Neural cell (in vitro differentiated cells): ENCODE data around the gene RXFP2. TPM values are rescaled to one million over a fixed set of nuclear protein-coding genes. Genes with fewer than 3 reads are reported as not detected.

Source experiments
- H2AFZ ChIP-seq: fragments of 200-600, 300-800 bp; sonication (generic), shearing (Covaris generic); 2 replicates; pipeline ENCODE4 v1.6.0; 2014; ENCODE audit warnings: low read depth, mild to moderate bottlenecking, antibody characterized with exemption, low read length, moderate library complexity
- H3F3A ChIP-seq: fragments of 200-600 bp; shearing (Covaris generic); 2 replicates; pipeline ENCODE4 v1.6.1; 2016; ENCODE audit warnings: mild to moderate bottlenecking, moderate library complexity, mixed read lengths, antibody characterized with exemption, low read length; ENCODE audit not compliant: insufficient read depth, poor library complexity, severe bottlenecking
- H3K27ac ChIP-seq: fragments of 200-600, 300-800 bp; sonication (generic), shearing (Covaris generic); 2 replicates; pipeline ENCODE4 v1.5.1; 2014; ENCODE audit warnings: mild to moderate bottlenecking, low read length, moderate library complexity
- H3K27me3 ChIP-seq: fragments of 300-800, 200-600 bp; sonication (generic), shearing (Covaris generic); 2 replicates; pipeline ENCODE4 v1.6.0; 2014; ENCODE audit warnings: mild to moderate bottlenecking, low read depth, low read length, moderate library complexity; ENCODE audit not compliant: insufficient read depth
- H3K36me3 ChIP-seq: fragments of 300-800, 200-600 bp; sonication (generic), shearing (Covaris generic); 2 replicates; pipeline ENCODE4 v1.5.1; 2014; ENCODE audit warnings: mild to moderate bottlenecking, antibody characterized with exemption, low read length, moderate library complexity; ENCODE audit not compliant: insufficient read depth
- H3K4me2 ChIP-seq: fragments of 300-800, 200-600 bp; sonication (generic), shearing (Covaris generic); 2 replicates; pipeline ENCODE4 v1.6.0; 2014; ENCODE audit warnings: mild to moderate bottlenecking, low read length
- H3K4me3 ChIP-seq: fragments of 300-800, 200-600 bp; sonication (generic), shearing (Covaris generic); 2 replicates; pipeline ENCODE4 v1.5.1; 2014; ENCODE audit warnings: mild to moderate bottlenecking, low read length, moderate library complexity
- H3K79me2 ChIP-seq: fragments of 200-600 bp; shearing (Covaris generic); replicated peaks from 2 replicates; pipeline ENCODE4 v1.6.0; 2014; ENCODE audit warnings: mild to moderate bottlenecking, low read length, moderate library complexity; ENCODE audit not compliant: insufficient read depth
- H3K9ac ChIP-seq: fragments of 300-800, 200-600 bp; sonication (generic), shearing (Covaris generic); 2 replicates; pipeline ENCODE4 v1.6.1; 2016; ENCODE audit warnings: mild to moderate bottlenecking, low read length, mixed read lengths
- H3K9me2 ChIP-seq: fragments of 200-600 bp; shearing (Covaris generic); 2 replicates; pipeline ENCODE4 v1.6.1; 2016; ENCODE audit warnings: mild to moderate bottlenecking, low read length, mixed read lengths; ENCODE audit not compliant: insufficient read depth
- H3K9me3 ChIP-seq: fragments of 200-600, 300-800 bp; sonication (generic), shearing (Covaris generic); 2 replicates; pipeline ENCODE4 v1.6.1; 2016; ENCODE audit warnings: mild to moderate bottlenecking, mixed run types, low read length, moderate library complexity, mixed read lengths
- H4K20me1 ChIP-seq: fragments of 200-600 bp; shearing (Covaris generic); 2 replicates; pipeline ENCODE4 v1.6.1; 2016; ENCODE audit warnings: mild to moderate bottlenecking, mixed run types; ENCODE audit not compliant: insufficient read depth
- EP300 ChIP-seq: fragments of 450-650 bp; conservative IDR thresholded peaks from 2 replicates; pipeline ENCODE4 v1.6.1; 2014; ENCODE audit warnings: antibody characterized with exemption, mild to moderate bottlenecking, moderate library complexity; ENCODE audit not compliant: poor library complexity, severe bottlenecking
- EZH2 ChIP-seq: fragments of 200-600, 300-800 bp; shearing (Covaris generic), sonication (generic); IDR thresholded peaks from 2 replicates; pipeline ENCODE4 v1.6.1; 2014; ENCODE audit warnings: antibody characterized with exemption, low read length, borderline replicate concordance, mild to moderate bottlenecking; ENCODE audit not compliant: insufficient read depth, poor library complexity, severe bottlenecking
- MXI1 ChIP-seq: fragments of 450-650 bp; conservative IDR thresholded peaks from 2 replicates; pipeline ENCODE4 v1.6.1; 2014; ENCODE audit warnings: antibody characterized with exemption, mild to moderate bottlenecking; ENCODE audit not compliant: poor library complexity, severe bottlenecking
- POLR2AphosphoS5 ChIP-seq: IDR thresholded peaks from 2 replicates; pipeline ENCODE4 v1.6.1; 2012
- RAD21 ChIP-seq: fragments of 450-650 bp; conservative IDR thresholded peaks from 2 replicates; pipeline ENCODE4 v1.6.1; 2014; ENCODE audit warnings: antibody characterized with exemption, mild to moderate bottlenecking, moderate library complexity
- SMC3 ChIP-seq: fragments of 450-650 bp; conservative IDR thresholded peaks from 2 replicates; pipeline ENCODE4 v1.6.1; 2014; ENCODE audit warnings: antibody characterized with exemption, mild to moderate bottlenecking, moderate library complexity; ENCODE audit not compliant: poor library complexity
- TAF1 ChIP-seq: IDR thresholded peaks from 2 replicates; pipeline ENCODE4 v1.6.1; 2012; ENCODE audit warnings: low read depth
- polyA plus RNA-seq: library from polyadenylated mRNA; depleted of rRNA; stranded (reverse); fragments of >200 nt; gene quantifications from 2 replicates; pipeline ENCODE4 v1.2.3, GENCODE V29; 2014
- TF ChIP-seq, protein P1 (sequence below): IDR thresholded peaks from 2 replicates; pipeline ENCODE4 v1.6.1; 2012; ENCODE audit warnings: borderline replicate concordance
- TF ChIP-seq, protein P2 (sequence below): fragments of 450-650 bp; IDR thresholded peaks from 2 replicates; pipeline ENCODE4 v1.5.1; 2014; ENCODE audit warnings: antibody characterized with exemption, mild to moderate bottlenecking, moderate library complexity; ENCODE audit not compliant: poor library complexity, severe bottlenecking

RXFP2 gene
- polyA plus RNA-seq, 1 donor from 2014 or later = not detected

DNA sequence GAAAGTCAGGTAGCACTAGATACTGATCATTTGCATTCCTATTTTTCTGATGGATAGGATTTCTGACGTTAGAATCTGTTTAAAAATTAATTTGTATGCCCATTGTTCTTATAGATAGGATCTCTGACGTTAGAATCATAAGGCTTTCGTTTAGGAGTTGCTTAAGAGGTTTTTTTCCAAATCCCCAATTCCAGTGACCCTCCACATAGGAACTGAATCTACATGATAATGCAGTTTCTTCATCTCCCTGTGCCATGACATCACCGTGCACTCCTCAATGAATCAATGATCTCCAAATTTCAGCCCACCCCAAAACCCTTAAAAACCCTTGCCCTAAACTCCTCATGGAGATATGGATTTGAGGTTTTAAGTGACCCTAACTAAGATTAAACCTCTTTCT lies 87.2 kb downstream of the RXFP2 start:
- Histone ChIP-seq H3K36me3 (no peaks in the 10 kb centered on the region), H3K27ac (no peak overlapping the region), H3F3A (no peaks in the 10 kb centered on the region), H3K79me2 (no peaks in the 10 kb centered on the region), H3K9me2 (no peaks in the 10 kb centered on the region), H3K9me3 (no peaks in the 10 kb centered on the region), H3K4me3 (no peak overlapping the region), H2AFZ (no peak overlapping the region), H3K4me2 (no peak overlapping the region), H3K27me3 (no peaks in the 10 kb centered on the region), H3K9ac (no peak overlapping the region), H4K20me1 (no peaks in the 10 kb centered on the region)
- TF ChIP-seq SMC3 (no peak), RAD21 (no peak), TAF1 (no peak), EP300 (no peak), POLR2AphosphoS5 (no peak), MXI1 (no peak), EZH2 (no peak)
- TF ChIP-seq, protein P1, sequence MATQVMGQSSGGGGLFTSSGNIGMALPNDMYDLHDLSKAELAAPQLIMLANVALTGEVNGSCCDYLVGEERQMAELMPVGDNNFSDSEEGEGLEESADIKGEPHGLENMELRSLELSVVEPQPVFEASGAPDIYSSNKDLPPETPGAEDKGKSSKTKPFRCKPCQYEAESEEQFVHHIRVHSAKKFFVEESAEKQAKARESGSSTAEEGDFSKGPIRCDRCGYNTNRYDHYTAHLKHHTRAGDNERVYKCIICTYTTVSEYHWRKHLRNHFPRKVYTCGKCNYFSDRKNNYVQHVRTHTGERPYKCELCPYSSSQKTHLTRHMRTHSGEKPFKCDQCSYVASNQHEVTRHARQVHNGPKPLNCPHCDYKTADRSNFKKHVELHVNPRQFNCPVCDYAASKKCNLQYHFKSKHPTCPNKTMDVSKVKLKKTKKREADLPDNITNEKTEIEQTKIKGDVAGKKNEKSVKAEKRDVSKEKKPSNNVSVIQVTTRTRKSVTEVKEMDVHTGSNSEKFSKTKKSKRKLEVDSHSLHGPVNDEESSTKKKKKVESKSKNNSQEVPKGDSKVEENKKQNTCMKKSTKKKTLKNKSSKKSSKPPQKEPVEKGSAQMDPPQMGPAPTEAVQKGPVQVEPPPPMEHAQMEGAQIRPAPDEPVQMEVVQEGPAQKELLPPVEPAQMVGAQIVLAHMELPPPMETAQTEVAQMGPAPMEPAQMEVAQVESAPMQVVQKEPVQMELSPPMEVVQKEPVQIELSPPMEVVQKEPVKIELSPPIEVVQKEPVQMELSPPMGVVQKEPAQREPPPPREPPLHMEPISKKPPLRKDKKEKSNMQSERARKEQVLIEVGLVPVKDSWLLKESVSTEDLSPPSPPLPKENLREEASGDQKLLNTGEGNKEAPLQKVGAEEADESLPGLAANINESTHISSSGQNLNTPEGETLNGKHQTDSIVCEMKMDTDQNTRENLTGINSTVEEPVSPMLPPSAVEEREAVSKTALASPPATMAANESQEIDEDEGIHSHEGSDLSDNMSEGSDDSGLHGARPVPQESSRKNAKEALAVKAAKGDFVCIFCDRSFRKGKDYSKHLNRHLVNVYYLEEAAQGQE = no peak
- TF ChIP-seq, protein P2, sequence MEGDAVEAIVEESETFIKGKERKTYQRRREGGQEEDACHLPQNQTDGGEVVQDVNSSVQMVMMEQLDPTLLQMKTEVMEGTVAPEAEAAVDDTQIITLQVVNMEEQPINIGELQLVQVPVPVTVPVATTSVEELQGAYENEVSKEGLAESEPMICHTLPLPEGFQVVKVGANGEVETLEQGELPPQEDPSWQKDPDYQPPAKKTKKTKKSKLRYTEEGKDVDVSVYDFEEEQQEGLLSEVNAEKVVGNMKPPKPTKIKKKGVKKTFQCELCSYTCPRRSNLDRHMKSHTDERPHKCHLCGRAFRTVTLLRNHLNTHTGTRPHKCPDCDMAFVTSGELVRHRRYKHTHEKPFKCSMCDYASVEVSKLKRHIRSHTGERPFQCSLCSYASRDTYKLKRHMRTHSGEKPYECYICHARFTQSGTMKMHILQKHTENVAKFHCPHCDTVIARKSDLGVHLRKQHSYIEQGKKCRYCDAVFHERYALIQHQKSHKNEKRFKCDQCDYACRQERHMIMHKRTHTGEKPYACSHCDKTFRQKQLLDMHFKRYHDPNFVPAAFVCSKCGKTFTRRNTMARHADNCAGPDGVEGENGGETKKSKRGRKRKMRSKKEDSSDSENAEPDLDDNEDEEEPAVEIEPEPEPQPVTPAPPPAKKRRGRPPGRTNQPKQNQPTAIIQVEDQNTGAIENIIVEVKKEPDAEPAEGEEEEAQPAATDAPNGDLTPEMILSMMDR = no peak

DNA sequence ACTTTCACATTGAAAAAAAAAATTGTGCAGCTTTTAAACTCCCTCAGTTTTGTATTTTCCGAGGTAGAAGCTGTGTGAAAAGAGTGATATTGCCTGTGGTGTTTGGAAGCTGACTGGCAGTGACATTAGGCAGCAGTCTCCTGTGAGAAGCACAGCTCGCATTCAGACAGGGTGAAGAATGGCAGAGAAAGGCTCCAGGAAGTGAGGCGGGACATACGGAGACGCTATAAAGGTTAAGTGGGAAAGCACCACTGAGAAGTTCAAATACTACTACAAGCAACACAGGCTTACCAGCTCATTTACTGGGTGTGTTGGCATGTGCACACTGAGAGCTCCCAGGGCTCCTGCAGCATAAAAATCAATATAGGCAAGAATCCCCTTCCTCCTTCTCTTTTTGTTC lies 88.4 kb downstream of the RXFP2 start:
- Histone ChIP-seq H3K27me3 (no peaks in the 10 kb centered on the region), H3K36me3 (no peaks in the 10 kb centered on the region), H3K9me2 (no peaks in the 10 kb centered on the region), H3K4me2 (no peak overlapping the region), H4K20me1 (no peaks in the 10 kb centered on the region), H3K9me3 (no peaks in the 10 kb centered on the region), H3K27ac (no peak overlapping the region), H3K79me2 (no peaks in the 10 kb centered on the region), H3F3A (no peaks in the 10 kb centered on the region), H3K9ac (no peak overlapping the region), H3K4me3 (no peak overlapping the region), H2AFZ (no peak overlapping the region)
- TF ChIP-seq EP300 (no peak), SMC3 (no peak), MXI1 (no peak), RAD21 (no peak), TAF1 (no peak), POLR2AphosphoS5 (no peak), EZH2 (no peak)
- TF ChIP-seq, protein P1 = no peak
- TF ChIP-seq, protein P2 = no peak
